ENCODE data around the gene TBC1D22A. TPM values are rescaled to one million over a fixed set of nuclear protein-coding genes. Genes with fewer than 3 reads are reported as not detected.

TBC1D22A gene
- total and polyA plus RNA-seq, 4 donors = 4.1 to 12.4 (median 8.4) TPM

DNA sequence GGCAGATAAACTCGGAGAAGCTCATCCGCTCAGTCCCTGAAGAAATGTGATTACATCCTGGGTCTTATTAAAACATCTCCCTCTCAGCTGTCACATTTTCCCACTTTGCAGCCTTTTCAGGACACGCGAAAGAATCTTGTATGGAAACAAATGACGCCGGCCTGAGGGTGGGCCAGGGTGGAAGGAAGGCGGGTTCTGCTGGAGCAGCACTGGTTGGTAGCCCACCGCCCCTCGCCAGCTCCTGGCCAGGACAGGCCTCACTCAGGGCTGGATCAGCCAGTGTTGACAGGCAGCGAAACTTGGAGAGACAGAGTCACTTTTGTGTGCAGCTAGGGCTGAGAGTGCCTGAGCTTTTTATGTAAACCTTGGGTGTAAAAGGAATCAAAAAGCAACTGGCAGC lies 371.8 kb downstream of the TBC1D22A start:
- no peak for DNase-seq (ENCODE audit: low spot score)
- Histone ChIP-seq H3K4me3 (ENCODE audit: low read depth in 1 of 3, low read length in 3 of 3) (no peak overlapping the region), H3K36me3 (ENCODE audit: control insufficient read depth in 4 of 4, insufficient read depth in 3 of 4, low read depth in 1 of 4, low read length in 3 of 4) (peaks cover 0 to 2% (median 0%) of the 10 kb centered on the region in 4 donors), H3K4me1 (ENCODE audit: control insufficient read depth in 4 of 4, insufficient read depth in 4 of 4, low read length in 3 of 4) (no peaks in the 10 kb centered on the region), H3K9ac (ENCODE audit: low read depth in 1 of 2, low read length in 2 of 2) (no peak overlapping the region), H3K27ac (ENCODE audit: low read depth in 1 of 2, low read length in 2 of 2) (no peak overlapping the region), H3K9me3 (ENCODE audit: control insufficient read depth in 4 of 4, low read length in 3 of 4) (no peaks in the 10 kb centered on the region), H3K27me3 (ENCODE audit: control insufficient read depth in 4 of 4, insufficient read depth in 4 of 4, low read length in 3 of 4) (no peaks in the 10 kb centered on the region)
- TF ChIP-seq NR2F2 (IDR thresholded peaks at IDR 0.05) (no peak), TAF1 (conservative IDR thresholded peaks at IDR 0.05) (no peak), EGR1 (IDR thresholded peaks at IDR 0.05; ENCODE audit: low read depth in 2 of 2) (no peak), HNF4A (conservative IDR thresholded peaks at IDR 0.05) (no peak), FOXA1 (IDR thresholded peaks at IDR 0.05) (no peak)
- TF ChIP-seq, protein P1, sequence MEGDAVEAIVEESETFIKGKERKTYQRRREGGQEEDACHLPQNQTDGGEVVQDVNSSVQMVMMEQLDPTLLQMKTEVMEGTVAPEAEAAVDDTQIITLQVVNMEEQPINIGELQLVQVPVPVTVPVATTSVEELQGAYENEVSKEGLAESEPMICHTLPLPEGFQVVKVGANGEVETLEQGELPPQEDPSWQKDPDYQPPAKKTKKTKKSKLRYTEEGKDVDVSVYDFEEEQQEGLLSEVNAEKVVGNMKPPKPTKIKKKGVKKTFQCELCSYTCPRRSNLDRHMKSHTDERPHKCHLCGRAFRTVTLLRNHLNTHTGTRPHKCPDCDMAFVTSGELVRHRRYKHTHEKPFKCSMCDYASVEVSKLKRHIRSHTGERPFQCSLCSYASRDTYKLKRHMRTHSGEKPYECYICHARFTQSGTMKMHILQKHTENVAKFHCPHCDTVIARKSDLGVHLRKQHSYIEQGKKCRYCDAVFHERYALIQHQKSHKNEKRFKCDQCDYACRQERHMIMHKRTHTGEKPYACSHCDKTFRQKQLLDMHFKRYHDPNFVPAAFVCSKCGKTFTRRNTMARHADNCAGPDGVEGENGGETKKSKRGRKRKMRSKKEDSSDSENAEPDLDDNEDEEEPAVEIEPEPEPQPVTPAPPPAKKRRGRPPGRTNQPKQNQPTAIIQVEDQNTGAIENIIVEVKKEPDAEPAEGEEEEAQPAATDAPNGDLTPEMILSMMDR (IDR thresholded peaks at IDR 0.05; ENCODE audit: low read depth, low read length, missing input control) = no peak
- TF ChIP-seq, protein P2, sequence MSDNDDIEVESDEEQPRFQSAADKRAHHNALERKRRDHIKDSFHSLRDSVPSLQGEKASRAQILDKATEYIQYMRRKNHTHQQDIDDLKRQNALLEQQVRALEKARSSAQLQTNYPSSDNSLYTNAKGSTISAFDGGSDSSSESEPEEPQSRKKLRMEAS (IDR thresholded peaks at IDR 0.05) = no peak
- WGBS = 91% methylated on average over 10 of the region's 10 CpGs

DNA sequence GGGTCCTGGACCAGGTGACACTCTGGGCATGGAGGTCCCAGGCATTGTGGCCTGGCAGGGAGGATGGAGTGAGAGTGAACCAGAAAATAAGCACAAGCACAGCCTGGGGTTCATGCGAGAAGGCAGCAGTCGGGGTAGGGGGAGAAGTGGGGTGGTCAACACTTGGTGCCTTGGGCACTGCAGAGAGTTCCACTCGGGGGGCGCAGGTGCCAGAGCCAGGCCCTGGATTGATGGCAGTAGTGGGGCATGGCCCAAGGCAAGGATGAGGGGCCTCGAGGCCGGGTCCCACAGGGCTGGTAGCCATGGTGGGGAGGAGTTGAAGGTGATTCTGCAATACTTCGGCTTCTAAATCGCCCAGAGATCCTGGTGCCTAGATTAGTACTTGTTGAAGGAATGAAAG lies 372.9 kb downstream of the TBC1D22A start:
- Histone ChIP-seq H3K36me3 (ENCODE audit: control insufficient read depth in 4 of 4, insufficient read depth in 3 of 4, low read depth in 1 of 4, low read length in 3 of 4) (peaks cover 0 to 2% (median 0%) of the 10 kb centered on the region in 4 donors), H3K9me3 (ENCODE audit: control insufficient read depth in 4 of 4, low read length in 3 of 4) (no peaks in the 10 kb centered on the region), H3K4me1 (ENCODE audit: control insufficient read depth in 4 of 4, insufficient read depth in 4 of 4, low read length in 3 of 4) (no peaks in the 10 kb centered on the region), H3K4me3 (ENCODE audit: low read depth in 1 of 3, low read length in 3 of 3) (no peak overlapping the region), H3K27ac (ENCODE audit: low read depth in 1 of 2, low read length in 2 of 2) (no peak overlapping the region), H3K9ac (ENCODE audit: low read depth in 1 of 2, low read length in 2 of 2) (no peak overlapping the region), H3K27me3 (ENCODE audit: control insufficient read depth in 4 of 4, insufficient read depth in 4 of 4, low read length in 3 of 4) (no peaks in the 10 kb centered on the region)
- WGBS = 86% methylated on average over 8 of the region's 8 CpGs
- no peak for DNase-seq (ENCODE audit: low spot score)
- TF ChIP-seq SP1 (IDR thresholded peaks at IDR 0.05) = no peak
- TF ChIP-seq FOXA1 (IDR thresholded peaks at IDR 0.05) = no peak
- TF ChIP-seq HNF4A (conservative IDR thresholded peaks at IDR 0.05) = no peak
- TF ChIP-seq JUND (IDR thresholded peaks at IDR 0.05) = no peak
- TF ChIP-seq, protein P1 (IDR thresholded peaks at IDR 0.05; ENCODE audit: low read depth, low read length, missing input control) = no peak
- TF ChIP-seq, protein P3, sequence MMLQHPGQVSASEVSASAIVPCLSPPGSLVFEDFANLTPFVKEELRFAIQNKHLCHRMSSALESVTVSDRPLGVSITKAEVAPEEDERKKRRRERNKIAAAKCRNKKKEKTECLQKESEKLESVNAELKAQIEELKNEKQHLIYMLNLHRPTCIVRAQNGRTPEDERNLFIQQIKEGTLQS (IDR thresholded peaks at IDR 0.05) = no peak
- TF ChIP-seq, protein P4, sequence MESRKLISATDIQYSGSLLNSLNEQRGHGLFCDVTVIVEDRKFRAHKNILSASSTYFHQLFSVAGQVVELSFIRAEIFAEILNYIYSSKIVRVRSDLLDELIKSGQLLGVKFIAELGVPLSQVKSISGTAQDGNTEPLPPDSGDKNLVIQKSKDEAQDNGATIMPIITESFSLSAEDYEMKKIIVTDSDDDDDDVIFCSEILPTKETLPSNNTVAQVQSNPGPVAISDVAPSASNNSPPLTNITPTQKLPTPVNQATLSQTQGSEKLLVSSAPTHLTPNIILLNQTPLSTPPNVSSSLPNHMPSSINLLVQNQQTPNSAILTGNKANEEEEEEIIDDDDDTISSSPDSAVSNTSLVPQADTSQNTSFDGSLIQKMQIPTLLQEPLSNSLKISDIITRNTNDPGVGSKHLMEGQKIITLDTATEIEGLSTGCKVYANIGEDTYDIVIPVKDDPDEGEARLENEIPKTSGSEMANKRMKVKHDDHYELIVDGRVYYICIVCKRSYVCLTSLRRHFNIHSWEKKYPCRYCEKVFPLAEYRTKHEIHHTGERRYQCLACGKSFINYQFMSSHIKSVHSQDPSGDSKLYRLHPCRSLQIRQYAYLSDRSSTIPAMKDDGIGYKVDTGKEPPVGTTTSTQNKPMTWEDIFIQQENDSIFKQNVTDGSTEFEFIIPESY (IDR thresholded peaks at IDR 0.05) = no peak

DNA sequence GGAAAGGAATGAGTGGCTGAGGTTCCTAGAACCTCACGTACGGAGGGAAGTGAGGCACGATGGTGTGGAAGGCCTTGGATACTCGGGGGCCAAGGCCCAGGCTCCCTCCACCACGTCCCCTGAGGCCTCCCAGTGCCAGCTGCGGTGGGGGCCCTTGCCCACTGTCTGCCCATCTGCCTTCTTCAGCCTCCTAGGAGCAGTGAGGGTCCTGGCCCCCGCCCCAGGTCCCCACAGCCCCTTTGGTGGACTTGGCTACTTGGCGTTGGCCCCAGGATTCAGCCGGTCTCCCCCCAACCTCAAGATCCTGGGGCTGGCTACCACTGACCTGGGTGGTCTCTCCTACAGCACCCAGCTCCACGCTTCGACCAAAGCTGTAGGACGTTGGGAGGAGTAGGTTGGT lies 373.6 kb downstream of the TBC1D22A start:
- WGBS = 92% methylated on average over 12 of the region's 12 CpGs

More for the DNA sequence above, 373.6 kb downstream of the TBC1D22A start:
- no peak for DNase-seq (ENCODE audit: low spot score)
- Histone ChIP-seq H3K4me1 (ENCODE audit: control insufficient read depth in 4 of 4, insufficient read depth in 4 of 4, low read length in 3 of 4) (no peaks in the 10 kb centered on the region), H3K9me3 (ENCODE audit: control insufficient read depth in 4 of 4, low read length in 3 of 4) (no peaks in the 10 kb centered on the region), H3K36me3 (ENCODE audit: control insufficient read depth in 4 of 4, insufficient read depth in 3 of 4, low read depth in 1 of 4, low read length in 3 of 4) (peaks cover 0 to 2% (median 0%) of the 10 kb centered on the region in 4 donors), H3K4me3 (ENCODE audit: low read depth in 1 of 3, low read length in 3 of 3) (no peak overlapping the region), H3K27me3 (ENCODE audit: control insufficient read depth in 4 of 4, insufficient read depth in 4 of 4, low read length in 3 of 4) (no peaks in the 10 kb centered on the region), H3K9ac (ENCODE audit: low read depth in 1 of 2, low read length in 2 of 2) (no peak overlapping the region), H3K27ac (ENCODE audit: low read depth in 1 of 2, low read length in 2 of 2) (no peak overlapping the region)
- no peak for TF ChIP-seq EGR1 (IDR thresholded peaks at IDR 0.05; ENCODE audit: low read depth in 2 of 2)
- TF ChIP-seq, protein P3 (IDR thresholded peaks at IDR 0.05) = no peak
